NK-92 (cell line): ENCODE measurements around the gene CACUL1.

Source experiments
- DNase-seq: peaks from one replicate; lab custom pipeline; 2025; ENCODE audit not compliant: unreplicated experiment; lab: John Stamatoyannopoulos, UW

The CACUL1 gene

GRCh38 chr10:118735294-118735693, 19.5 kb downstream of the CACUL1 start:
- no peak for DNase-seq

- DNase-seq, result no peak
These were observed 20.3 kb downstream of the CACUL1 start for GRCh38 chr10:118734475-118734874.

- no peak for DNase-seq
These were observed 22.3 kb downstream of the CACUL1 start for GRCh38 chr10:118732245-118733165.

GRCh38 chr10:118730756-118731456, 23.9 kb downstream of the CACUL1 start:
- DNase-seq, result no peak

- no peak for DNase-seq
These were observed 25.0 kb downstream of the CACUL1 start for GRCh38 chr10:118729641-118730258.

- no peak for DNase-seq
These were observed 25.6 kb downstream of the CACUL1 start for GRCh38 chr10:118729200-118729599.

GRCh38 chr10:118725886-118726500, 28.8 kb downstream of the CACUL1 start:
- DNase-seq, result no peak

- DNase-seq, result no peak
These were observed 31.3 kb downstream of the CACUL1 start for GRCh38 chr10:118723466-118723865.

- no peak for DNase-seq
These were observed 33.3 kb downstream of the CACUL1 start for GRCh38 chr10:118721539-118721876.

- no peak for DNase-seq
These were observed 33.9 kb downstream of the CACUL1 start for GRCh38 chr10:118720685-118721538.

- no peak for DNase-seq
These were observed 40.4 kb downstream of the CACUL1 start for GRCh38 chr10:118714366-118714765.

GRCh38 chr10:118712930-118713634, 41.7 kb downstream of the CACUL1 start:
- DNase-seq, result no peak

- DNase-seq, result no peak
These were observed 42.7 kb downstream of the CACUL1 start for GRCh38 chr10:118712080-118712479.

GRCh38 chr10:118710487-118710886, 44.3 kb downstream of the CACUL1 start:
- DNase-seq, result no peak

- no peak for DNase-seq
These were observed 46.2 kb downstream of the CACUL1 start for GRCh38 chr10:118708571-118708970.

GRCh38 chr10:118704711-118705110, 50.1 kb downstream of the CACUL1 start:
- DNase-seq, result no peak

- no peak for DNase-seq
These were observed 53.0 kb downstream of the CACUL1 start for GRCh38 chr10:118701529-118702323.

GRCh38 chr10:118698421-118698820, 56.3 kb downstream of the CACUL1 start:
- no peak for DNase-seq

- DNase-seq, result no peak
These were observed 59.9 kb downstream of the CACUL1 start for GRCh38 chr10:118694848-118695247.
